HG03469 (cell line): ENCODE measurements around the gene RPUSD4.

Experiments
- ATAC-seq: cut with Tn5 transposase; IDR thresholded peaks from one replicate; pipeline ENCODE4 v1.9.1; 2021; ENCODE audit warnings: mild to moderate bottlenecking, moderate library complexity, moderate number of reproducible peaks; ENCODE audit not compliant: unreplicated experiment

The RPUSD4 gene

DNA sequence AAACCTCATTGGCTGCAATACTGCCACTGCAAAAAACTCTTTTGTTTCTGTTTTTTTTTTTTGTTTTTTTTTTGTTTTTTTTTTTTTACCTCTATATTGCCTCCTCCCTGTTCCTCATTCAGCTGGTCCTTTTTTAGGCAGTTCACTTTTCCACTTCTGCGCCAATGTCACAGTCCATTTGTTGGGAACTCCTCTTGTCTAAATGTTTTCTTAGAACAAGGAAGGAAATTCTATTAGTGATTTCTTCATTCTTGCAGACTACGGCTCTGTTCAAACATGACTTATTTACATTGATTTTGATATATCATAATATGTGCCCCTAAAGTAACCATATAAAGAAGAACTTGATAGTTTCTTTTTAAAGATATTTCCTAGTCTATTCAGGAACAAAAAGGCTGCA, 3.0 kb upstream of the RPUSD4 start:
- ATAC-seq: no peak

DNA sequence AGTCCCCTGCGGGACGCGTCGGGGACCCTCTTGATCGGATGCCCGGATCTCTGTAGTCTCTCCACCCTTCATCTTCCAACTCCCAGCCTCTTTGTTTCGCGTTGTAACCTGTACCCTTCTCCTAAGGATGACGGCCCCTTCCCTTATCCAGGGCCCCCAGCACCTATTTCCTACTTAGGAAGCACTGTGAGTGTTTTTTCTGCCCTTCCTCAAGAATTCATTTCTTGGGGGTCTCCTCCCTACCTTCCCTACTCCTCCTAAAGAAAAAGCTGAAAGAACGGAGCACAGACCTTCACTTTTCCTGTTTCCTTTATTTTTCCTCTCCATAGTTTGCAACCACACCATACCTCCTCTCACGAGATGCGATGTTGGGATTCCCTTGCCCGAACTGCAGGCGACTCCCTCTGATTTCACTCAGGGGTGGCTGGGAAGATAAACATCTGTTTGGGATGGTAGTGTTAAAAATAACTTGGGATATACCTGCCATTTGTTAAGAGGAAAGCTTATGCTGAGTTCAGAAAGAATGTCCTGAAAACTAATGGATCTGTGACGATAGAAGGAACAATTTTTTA, 725 bp upstream of the RPUSD4 start:
- ATAC-seq: no peak

DNA sequence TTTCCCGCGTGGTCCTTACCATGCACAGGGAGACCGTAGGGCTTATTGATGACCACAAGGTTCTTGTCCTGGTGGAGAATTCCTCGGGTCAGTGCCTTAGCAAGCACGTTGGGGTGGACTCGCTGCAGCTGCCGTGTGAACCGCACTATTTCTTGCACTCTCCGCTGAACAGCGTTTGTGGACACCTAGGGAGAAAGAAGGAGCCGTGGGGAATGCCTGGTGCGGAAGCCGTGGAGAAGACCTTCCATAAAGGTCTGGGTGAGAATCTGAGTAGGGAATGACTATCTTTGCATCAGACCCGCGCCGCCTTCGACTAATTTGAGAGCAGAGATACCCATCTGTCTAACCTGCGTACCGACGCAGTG, 597 bp downstream of the RPUSD4 start:
- no peak for ATAC-seq

DNA sequence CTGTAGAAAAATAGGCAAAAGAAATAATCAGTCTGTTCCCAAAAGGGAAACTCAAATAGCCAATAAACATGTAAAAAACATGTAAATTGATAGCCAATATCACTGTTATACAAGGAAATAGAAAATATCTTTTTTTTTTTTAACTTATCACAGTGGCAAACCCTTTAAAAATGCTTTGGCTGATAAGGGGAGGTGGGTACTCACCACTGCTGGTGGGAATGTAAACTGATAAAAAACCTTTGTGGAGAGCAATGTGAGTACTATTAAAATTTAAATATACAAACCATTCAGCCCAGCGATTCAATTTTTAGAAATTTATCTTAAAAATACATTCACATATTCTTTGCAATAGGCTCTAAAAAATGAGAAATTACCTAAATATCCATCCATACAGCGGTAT, 3.6 kb downstream of the RPUSD4 start:
- ATAC-seq: no peak

DNA sequence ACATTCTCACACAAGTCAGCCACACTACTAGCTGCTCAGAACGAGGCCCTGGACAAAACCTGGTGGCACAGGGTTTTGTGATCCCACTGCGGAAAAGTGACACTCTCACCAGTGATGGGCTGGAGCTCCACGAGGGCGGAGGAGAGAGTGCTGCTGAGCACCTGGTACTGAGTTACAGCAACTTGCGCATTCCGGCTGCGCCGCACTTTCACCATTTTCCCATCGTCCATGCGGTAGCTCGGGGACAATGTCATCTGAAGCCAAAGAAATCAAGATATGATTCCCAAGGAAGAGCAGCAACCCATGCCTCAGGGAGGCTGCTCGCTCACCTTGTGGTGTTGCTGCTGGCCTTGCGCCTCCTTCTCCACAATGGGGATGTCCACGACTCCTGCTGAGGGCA, 6.1 kb downstream of the RPUSD4 start:
- ATAC-seq: no peak

DNA sequence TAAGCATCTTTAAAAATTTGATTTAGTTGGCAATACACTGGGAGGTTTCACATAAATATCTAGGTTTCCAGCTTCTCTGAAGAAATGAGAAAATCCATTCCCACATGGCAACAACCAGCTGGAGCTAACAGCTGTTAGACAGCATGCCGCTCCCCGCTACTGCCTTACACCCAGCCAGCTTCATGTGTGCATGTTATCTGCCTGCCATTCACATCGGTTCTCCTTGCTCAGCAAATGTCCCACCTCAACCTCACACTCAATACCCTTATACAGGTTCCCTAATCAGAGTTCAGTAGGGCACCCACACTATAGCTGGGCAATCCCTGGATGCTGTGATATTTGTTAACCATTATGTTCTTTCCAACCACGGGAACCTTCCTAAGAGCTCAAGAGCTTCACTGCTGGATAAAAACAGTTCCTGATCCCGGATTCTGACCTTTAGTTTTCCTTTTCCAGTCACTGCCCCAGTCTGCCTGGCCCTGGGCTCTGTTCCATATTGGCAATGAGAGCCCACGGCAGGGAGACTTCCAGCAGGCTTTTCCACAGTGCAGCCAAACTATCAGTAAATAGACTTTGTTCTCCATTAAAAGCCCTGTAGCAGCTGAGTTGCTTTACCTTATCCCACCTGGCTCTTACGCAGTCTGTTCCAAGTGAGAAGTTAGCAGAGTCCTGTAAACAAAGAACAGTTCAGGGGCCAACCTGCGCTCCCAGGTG, 8.6 kb downstream of the RPUSD4 start:
- no peak for ATAC-seq

DNA sequence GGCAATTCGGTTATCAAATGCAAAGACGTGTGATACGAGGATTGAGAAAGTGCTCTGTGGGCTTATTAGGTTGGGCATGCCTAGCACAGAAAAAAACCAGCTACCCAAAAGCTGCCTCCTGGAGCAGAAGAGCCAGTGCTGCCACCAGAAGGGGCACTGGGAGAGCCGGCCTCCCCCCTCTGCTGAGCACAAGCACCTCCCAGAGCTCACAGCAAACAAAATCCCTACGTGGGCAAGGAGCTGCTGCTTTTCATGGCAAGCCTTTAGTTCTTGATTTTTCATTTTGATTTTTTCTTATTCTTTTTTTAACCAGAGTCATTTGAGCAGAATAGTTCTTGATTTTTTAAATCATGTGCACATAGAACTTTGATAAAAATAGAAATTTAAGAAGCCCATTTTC, 12.8 kb downstream of the RPUSD4 start:
- ATAC-seq: no peak

DNA sequence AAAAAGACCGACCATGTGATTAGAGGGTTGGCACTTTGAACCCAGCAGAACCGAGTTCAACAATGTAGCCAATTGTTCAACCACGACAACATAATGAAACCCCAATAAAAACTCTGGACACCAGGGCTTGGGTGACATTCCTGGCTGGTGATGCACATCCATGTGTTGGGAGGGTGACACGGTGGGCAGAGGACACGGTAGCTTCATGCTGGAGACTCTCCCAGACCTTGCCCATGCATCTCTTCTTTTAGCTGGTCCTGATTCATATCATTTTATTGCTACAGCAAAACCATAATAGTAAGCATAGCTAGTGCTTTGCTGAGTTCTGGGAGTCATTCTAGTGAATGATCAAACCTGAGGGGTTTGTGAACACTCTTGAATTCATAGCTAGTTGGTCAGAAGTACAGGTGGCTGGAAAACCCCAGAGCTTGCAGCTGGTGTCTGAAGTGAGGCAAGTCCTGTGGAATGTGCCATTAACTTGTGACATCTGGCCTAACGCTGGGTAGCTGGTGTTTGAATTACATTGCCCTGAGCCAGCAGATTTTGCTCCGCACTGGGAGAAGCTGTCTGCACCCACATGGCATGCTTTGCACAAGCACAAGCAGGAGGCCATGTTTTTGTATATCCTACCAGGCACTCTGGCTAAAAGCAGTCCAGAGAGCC, 14.0 kb downstream of the RPUSD4 start:
- ATAC-seq: no peak

DNA sequence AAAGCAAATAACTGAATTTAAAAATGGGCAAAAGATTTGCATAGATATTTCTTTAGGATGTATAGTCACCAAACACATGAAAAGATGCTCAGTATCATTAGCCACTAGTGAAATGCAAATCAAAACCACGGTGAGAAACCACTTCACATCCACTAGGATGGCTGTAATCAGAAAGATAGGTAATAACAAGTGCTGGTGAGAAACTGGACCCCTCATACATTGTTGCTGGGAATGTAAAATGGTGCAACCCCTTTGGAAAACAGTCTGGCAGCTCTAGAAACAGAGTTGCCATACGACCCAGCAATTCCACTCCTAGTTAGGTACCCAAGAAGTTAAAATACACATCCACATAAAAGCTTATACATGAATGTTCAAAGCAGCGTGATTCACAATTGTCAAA, 16.3 kb downstream of the RPUSD4 start:
- no peak for ATAC-seq

DNA sequence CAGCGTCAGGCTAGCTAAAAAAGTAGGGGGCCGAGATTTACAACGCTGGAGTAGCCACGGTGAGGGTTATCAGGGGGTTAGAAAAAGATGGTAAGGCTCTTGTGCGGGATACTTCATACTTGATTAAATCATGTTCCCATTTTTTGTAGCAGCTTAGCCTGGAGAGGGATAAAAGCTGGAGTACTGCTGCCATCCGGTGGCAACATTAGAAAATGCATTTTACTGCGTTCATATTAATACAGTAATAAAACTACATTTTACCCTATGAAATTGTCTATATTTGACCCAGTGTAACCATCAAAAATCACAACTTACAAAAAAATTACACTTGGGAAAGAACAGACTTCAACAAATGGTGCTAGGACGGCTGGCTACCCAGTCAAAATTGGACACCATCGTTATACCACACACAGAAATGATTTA, 17.3 kb downstream of the RPUSD4 start:
- ATAC-seq: no peak

DNA sequence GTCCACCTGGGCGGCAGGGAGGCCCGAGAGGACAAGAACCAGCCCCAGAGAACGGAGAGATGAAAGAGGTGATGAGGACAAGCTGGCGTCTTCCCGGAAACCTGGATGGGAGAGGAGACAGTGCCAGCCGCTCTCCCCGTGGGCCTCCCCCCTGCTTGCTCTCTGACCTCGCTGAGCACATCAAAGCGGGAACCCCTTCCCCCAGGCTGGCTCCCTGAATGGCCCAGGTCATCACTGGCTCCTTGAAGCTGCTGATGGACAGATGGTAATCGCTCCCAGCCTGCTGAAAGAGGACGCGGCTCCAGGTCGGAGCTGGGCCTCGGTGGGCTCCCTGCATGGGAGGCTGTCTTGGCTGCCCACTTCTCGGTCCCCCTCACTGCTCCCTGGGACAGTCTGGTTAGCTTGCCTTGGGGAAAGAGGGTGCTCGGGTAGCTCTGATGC, 18.4 kb downstream of the RPUSD4 start:
- no peak for ATAC-seq

DNA sequence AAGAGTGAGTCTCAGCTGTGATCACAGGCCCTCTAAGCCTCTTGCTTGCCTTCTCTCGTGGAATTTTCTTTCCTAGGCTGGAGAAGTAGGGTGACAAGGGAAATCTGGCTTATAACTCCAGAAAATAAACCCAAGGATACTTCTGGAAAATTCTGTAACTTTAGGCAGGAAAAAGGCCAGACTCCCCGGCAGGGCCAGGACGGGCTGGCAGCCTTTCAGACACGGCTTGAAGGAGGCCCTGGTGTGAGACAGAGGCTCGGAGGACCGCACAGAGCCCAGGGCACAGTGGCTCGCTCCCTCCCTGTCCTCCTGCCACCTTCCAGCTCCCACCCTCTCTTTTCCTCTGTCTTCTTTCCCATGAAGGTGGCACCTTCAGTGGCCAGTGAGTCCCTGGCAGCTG, 19.1 kb downstream of the RPUSD4 start:
- no peak for ATAC-seq

DNA sequence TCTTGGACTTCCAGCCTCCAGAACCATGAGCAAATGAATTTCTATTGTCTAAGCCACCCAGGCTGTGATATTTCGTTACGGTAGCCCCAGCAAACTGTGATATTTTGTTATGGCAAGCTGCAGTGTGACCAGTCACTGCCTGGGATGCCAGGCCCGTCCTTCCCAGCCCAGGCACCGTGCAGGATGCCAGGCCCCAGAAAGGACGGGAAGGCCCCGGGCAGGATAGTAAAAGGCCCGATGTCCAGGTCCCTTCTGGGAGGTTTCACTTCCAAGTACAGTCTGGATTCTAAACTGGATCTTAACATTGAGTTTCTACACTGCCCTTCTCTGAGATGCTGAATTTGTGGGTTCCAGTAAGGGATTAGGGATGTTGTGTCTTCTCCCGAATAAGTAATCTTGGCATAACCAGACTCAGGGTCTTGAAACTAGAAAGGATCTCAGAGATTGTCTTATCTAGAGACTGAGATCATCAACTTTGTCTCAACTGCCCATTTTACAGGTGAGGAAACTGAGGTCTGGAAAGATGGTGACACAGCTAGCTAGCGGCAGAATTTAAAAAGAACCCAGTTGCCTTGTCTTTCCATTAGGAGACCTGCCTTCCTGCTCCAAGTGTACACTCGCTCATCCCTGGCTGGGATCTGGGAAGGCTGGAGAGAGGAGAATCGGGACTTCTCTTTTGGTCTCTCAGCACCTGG, 19.9 kb downstream of the RPUSD4 start:
- ATAC-seq: no peak

DNA sequence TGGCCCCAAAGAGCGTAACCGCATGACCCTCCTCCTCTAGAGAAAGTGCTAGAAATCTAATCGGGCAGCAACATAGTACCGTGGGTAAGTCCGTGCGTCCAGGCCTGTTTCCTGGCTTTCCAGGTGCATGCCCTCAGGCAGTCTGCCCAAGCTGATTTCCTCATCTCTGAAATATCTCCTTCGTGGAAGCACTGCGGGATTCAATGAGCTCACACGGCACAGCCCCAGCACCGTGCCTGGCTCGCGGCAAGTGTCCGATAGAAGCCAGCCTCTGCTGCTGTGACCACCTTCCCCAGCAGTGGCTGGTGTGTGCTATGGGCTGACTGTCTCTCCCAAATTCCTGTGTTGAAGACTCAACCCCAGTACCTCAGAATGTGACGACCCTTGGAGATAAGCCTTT, 20.7 kb downstream of the RPUSD4 start:
- ATAC-seq: no peak

DNA sequence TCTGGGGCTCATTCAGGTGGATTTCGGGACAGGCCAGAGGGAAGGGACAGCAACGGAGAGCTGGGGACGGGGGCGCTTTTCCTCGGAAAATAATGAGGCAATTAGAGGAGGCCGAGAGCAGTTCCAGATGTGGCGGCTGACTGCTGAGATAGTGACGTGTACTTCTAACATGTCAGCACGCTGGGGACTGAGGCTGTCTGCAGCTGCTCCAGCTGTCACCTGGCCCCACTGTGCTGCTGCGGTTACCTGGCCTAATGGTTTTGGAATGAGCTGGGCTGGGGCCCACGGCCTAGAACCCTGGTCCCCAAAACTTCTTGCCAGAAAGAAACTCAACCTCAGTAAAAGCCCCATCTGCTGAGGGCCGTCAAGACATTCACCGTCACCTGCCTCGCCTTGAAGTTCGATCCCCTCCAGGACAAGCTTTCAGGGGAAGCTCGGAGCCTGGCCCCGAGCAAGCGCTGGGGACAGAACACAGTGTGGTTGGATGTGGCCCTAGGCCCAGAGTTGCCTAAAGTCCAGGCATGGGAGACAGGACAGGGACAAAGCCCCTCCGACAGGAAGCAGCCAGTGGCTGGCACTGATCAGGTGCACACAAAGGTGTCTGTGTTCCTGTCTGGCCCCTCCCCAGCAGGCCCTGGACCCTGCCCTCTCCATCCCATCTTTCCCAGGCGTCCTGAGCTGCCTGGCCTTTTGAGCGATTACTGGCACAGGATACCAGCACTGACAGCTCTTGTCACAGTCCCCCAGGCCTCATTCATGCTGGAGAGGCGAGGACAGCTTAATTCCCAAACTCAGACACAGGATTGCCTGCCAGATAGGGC, 22.1 kb downstream of the RPUSD4 start:
- ATAC-seq: peak; percentile 78

DNA sequence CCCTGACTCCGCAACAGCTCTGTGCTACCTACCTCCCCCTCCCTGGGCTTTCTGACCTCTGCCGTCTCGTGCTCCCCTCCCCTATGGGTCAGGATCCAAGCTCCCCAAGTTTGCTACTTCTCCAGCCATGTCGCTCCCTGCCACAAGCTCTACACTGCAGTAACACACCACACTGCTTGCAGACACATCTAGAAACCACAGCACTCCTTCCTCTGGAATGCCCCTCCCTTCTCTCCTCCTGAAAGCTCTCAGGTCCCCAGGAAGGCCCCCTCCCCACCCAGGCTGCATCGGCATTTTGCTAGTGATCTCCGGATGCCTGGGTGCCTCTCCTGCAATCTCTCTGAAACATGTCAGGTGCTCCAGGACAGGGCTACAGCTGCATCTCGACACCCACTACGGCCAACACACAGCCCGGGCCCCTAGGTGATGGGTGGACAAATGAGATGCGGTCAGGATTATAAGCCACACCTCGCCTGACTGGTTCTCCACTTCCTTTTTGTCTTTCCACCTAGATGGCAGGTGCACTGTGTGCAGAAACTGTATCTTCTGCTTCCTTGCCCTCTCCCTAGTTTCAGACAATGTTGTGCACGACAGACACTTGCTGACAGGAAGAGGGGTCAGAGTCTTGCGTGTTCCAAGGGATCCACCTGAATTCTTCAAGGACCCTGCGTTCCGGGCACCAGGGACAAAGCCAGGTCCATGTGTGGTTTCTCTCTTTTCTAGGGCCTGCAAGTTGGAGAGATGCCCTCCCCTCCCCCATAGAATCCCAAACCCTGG, 22.9 kb downstream of the RPUSD4 start:
- peak; percentile 84 for ATAC-seq

DNA sequence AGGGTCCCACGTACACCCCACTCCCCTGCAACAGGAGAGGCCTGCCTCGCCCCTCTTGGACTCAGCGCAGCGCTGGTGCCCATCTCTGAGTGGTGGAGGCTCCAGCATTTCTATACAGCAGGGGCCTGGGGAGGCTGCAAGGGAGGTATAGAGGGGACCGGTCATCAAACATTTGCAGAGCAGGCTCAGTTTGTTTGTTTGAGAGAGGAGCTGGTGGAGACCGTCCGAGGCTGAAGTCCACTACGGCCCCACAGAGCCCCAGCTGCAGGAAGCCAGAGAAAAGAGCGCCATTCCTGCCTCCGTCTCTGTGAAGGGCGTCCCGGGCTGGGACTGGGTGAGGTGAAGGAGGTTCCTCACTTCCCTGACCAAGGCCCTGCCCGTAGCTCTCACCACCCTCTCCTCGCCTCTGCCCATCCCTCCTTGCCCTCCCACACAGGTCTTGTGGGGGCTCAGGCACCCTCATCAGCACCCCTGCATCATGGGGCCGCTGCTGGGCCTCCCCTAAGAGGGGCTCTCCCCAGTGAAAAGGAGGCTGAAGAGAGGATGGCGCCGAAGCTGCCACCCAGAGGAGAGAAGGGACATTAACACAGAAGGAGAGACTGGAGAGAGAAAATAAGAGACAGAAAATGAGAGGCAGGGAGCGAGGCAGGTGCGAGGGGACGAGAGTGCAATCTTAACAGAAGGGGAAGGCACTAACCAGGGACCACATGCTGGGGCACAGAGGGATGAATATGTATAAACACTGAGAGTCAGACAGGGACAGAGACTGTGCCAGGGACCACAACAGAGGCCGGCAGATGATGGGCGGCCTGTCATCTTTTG, 24.5 kb downstream of the RPUSD4 start:
- no peak for ATAC-seq

DNA sequence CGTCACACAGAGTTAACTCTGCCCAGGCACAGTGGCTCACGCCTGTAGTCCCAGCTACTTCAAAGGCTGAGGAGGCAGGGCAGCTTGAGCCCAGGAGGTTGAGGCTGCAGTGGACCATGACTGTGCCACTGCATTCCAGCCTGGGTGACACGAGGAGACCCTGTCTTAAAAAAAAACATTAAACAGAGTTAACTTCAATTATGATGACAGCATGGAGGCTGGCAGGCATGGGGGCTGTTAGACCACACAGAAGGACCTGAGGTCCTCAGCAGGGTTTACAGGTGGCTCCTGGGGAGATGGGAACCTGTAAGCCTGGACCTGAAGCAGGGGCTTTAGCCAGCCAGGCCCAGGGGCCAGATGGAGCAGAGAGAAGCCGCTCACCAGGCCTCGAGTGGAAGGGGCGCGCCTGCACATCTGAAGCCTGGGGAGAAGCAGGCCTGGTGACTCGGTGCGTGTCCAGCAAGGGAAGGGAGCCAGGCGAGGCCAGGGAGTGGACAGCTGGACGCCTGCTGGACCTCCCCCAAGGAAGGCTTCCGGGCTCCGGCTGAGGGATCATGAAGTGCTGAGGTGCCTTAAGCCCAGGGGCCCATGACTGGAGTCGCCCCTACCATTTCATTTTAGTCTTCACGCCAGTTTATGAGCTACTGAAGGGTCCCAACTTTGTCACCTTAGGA, 25.3 kb downstream of the RPUSD4 start:
- ATAC-seq: no peak
